GM19025 (cell line): ENCODE results near the gene EFNA4.

Experiments
- ATAC-seq: cut with Tn5 transposase; IDR thresholded peaks from one replicate; pipeline ENCODE4 v1.9.1; 2021; ENCODE audit warnings: mild to moderate bottlenecking, low read depth, moderate library complexity; ENCODE audit not compliant: unreplicated experiment

Gene EFNA4

GRCh38 chr1:155051342-155051776, 12.2 kb upstream of the EFNA4 start:
- no peak for ATAC-seq

GRCh38 chr1:155051777-155052398, 11.7 kb upstream of the EFNA4 start:
- no peak for ATAC-seq

- no peak for ATAC-seq
Observed at GRCh38 chr1:155052439-155053395, 10.8 kb upstream of the EFNA4 start.

- ATAC-seq: no peak
Observed at GRCh38 chr1:155053531-155054105, 9.9 kb upstream of the EFNA4 start.

GRCh38 chr1:155057104-155057503, 6.4 kb upstream of the EFNA4 start:
- no peak for ATAC-seq

GRCh38 chr1:155057788-155058211, 5.7 kb upstream of the EFNA4 start:
- ATAC-seq: no peak

- ATAC-seq: no peak
Observed at GRCh38 chr1:155060736-155061135, 2.8 kb upstream of the EFNA4 start.

GRCh38 chr1:155061381-155062150, 2.0 kb upstream of the EFNA4 start:
- ATAC-seq: no peak

GRCh38 chr1:155062151-155062686, 1.3 kb upstream of the EFNA4 start:
- ATAC-seq: no peak

GRCh38 chr1:155062702-155063411, 683 bp upstream of the EFNA4 start:
- ATAC-seq: peak; percentile 5

- no peak for ATAC-seq
Observed at GRCh38 chr1:155064111-155064831, 731 bp downstream of the EFNA4 start.

- ATAC-seq: no peak
Observed at GRCh38 chr1:155064832-155065429, 1.4 kb downstream of the EFNA4 start.

- ATAC-seq: no peak
Observed at GRCh38 chr1:155066777-155067176, 3.2 kb downstream of the EFNA4 start.

- no peak for ATAC-seq
Observed at GRCh38 chr1:155068599-155068998, 5.1 kb downstream of the EFNA4 start.

GRCh38 chr1:155069551-155070157, 6.1 kb downstream of the EFNA4 start:
- no peak for ATAC-seq

- no peak for ATAC-seq
Observed at GRCh38 chr1:155070158-155070621, 6.7 kb downstream of the EFNA4 start.

GRCh38 chr1:155070721-155071569, 7.4 kb downstream of the EFNA4 start:
- no peak for ATAC-seq
